ENCODE measurements around the gene SERTAD2.

DNA sequence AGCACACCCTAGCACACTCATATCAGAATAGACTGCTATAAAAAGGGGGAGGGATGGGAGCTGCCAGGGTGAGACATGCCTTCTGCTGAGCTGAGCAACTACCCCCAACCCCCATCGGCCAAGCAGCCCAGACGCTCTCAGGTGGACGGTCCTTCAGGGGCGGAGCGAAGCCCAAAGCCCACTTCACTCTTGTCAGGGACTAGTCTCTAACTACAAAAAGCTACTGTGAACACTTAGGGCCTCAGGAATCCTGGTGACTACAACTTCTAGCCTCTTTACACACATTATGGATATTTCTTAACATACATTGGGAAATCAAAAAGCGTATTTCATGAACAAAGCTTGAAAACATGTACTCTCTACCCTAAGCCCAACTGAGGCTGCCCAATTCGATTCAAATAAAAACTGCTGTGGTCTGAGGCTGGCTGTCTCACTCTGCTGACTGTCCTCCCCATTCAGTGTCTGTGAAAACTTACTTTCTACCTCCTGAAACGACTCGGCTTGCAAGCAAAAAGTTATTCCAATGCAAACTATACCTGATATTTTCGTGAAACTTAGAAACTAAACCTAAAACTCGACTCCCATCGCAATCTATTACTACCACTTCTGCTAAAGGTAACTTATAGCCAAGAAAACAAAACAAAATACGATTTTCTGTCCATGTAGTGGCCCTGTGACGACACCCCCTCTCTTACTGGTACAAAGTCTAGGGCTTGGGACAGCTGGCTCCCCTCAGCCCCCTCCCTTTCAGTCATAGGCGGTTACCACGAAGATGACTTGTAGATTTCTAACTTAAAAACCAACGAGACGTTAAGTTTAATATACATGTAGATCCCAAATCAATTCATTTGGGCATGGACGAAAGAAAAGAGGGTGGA, 1.2 kb downstream of the SERTAD2 start:
- no peak for TF ChIP-seq POLR2A (IDR thresholded peaks at IDR 0.05)
- TF ChIP-seq, protein P1, sequence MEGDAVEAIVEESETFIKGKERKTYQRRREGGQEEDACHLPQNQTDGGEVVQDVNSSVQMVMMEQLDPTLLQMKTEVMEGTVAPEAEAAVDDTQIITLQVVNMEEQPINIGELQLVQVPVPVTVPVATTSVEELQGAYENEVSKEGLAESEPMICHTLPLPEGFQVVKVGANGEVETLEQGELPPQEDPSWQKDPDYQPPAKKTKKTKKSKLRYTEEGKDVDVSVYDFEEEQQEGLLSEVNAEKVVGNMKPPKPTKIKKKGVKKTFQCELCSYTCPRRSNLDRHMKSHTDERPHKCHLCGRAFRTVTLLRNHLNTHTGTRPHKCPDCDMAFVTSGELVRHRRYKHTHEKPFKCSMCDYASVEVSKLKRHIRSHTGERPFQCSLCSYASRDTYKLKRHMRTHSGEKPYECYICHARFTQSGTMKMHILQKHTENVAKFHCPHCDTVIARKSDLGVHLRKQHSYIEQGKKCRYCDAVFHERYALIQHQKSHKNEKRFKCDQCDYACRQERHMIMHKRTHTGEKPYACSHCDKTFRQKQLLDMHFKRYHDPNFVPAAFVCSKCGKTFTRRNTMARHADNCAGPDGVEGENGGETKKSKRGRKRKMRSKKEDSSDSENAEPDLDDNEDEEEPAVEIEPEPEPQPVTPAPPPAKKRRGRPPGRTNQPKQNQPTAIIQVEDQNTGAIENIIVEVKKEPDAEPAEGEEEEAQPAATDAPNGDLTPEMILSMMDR (IDR thresholded peaks at IDR 0.05) = no peak

All from body of pancreas (tissue), 4 donors.